Astrocyte of the cerebellum (primary cell): ENCODE results near the gene CYTH1.

Source experiments
- DNase-seq: peaks from one replicate; pipeline ENCODE4 v3.0.0-alpha.2; 2011; ENCODE audit warnings: low read depth
- H3K4me3 ChIP-seq: 2 replicates; pipeline ENCODE4 v1.5.1; 2011; ENCODE audit warnings: mild to moderate bottlenecking, low read depth, low read length, moderate library complexity
- in situ Hi-C: cut with HindIII; loops from 2 replicates; pipeline ENCODE4 v1.10.0; 2017; ENCODE audit warnings: low sequenced_read_pairs
- TF ChIP-seq, protein P1 (sequence below): IDR thresholded peaks from 2 replicates; pipeline ENCODE4 v1.5.1; 2012; ENCODE audit warnings: low read length, low read depth, moderate library complexity, mild to moderate bottlenecking; ENCODE audit errors: missing control alignments

CYTH1 gene

DNA sequence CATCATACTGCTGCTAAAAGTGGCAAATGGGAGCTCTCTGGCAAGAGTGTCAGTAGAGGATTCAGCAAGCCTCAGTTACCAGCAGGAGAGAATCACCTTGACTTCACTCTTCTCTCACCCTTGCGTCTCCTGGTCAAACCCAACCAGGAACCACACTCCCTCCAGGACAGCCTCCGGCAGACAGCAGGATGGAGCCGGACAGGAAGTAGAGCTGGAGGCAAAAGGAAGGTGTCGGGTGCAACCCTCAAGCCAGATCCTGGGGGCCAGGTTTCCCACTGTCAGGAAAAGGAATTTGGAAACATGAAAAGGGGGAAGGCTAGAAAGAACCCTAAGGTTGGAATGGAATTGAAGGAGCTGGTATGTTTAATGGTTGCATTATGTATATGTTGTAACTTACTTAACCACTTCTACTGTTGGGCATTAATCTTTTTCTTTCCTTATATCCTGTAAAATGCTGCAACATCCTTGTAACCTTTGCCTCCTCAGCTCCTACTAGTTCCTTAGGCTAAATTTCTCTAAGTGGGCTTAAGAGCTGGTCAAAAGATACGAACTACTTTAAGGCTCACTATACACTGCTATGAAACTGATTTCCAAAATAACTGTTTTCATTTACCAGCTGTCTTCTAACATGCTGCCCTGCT is 40.3 kb downstream of the CYTH1 start:
- H3K4me3 ChIP-seq, result no peak overlapping the region
- TF ChIP-seq, protein P1, sequence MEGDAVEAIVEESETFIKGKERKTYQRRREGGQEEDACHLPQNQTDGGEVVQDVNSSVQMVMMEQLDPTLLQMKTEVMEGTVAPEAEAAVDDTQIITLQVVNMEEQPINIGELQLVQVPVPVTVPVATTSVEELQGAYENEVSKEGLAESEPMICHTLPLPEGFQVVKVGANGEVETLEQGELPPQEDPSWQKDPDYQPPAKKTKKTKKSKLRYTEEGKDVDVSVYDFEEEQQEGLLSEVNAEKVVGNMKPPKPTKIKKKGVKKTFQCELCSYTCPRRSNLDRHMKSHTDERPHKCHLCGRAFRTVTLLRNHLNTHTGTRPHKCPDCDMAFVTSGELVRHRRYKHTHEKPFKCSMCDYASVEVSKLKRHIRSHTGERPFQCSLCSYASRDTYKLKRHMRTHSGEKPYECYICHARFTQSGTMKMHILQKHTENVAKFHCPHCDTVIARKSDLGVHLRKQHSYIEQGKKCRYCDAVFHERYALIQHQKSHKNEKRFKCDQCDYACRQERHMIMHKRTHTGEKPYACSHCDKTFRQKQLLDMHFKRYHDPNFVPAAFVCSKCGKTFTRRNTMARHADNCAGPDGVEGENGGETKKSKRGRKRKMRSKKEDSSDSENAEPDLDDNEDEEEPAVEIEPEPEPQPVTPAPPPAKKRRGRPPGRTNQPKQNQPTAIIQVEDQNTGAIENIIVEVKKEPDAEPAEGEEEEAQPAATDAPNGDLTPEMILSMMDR, result no peak
- no peak for DNase-seq
- in situ Hi-C loops, result no loop called here

DNA sequence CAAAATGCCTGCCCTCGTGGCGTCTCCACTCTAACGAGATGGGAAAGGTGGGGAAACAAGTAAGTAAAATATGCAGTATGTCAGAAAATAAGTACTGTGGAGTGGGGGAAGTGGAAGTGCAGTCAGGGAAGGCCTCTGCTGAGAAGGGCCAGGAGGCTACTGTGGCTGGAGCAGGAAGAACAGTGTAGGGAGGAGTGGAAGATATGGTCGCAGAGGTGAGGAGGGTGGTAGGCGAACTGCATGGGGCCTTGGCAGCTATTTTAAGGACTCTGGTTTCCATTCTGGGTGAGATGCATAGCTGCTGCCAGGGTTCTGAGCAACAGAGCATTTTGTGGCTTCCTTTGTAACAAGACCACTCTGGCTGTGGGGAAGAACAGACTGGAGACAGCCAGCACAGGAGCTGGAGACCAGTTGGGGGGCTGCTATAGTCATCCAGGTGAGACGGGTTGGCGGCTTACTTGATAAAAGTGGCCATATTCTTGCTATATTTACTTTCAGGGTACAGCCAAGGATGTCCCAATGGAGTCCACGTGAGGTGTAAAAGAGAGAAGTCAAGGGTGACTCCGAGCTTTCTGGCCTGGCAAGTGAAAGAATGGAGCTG is 42.6 kb downstream of the CYTH1 start:
- TF ChIP-seq, protein P1, result no peak
- DNase-seq, result peak; percentile 19
- in situ Hi-C loops, result no loop called here
- H3K4me3 ChIP-seq, result no peak overlapping the region

DNA sequence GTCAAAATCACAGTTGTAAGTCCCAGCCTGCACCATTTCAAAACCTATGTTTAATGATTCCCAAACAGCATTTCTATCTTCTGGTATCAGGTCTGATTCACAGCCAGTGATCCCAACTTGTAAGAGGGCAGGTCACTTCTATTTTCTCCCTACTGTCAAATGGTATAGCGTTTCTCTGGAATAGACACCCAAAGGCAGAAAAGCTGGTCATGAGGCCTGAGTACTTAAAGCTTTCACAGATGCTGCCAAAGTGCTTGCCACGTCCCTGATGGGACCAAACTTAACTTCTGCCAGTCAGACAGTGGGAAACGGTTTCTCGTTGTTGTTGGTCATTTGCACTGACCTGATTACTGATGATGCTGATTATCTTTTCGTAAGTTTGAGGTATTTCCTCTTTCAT is 43.4 kb downstream of the CYTH1 start:
- no peak overlapping the region for H3K4me3 ChIP-seq
- in situ Hi-C loops, result no loop called here

DNA sequence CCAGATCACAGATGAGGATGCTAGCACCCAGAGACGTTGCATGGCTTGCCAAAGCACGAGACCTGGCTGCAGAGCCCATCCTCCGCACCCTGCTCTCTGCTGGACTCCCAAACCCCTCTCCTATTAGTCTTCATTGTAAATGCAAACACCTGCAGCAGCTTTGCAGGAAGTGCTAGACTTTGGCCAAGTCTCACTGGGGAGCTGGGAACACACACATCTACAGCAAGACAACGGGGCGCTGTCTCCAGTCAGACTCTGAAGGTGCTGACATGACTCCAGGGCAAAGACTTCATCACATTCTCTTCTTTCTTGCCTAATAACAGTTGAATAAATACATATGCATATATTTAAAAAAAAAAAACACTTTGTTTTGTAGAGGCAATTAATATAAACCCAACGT is 43.8 kb downstream of the CYTH1 start:
- TF ChIP-seq, protein P1, result no peak
- in situ Hi-C loops, result no loop called here
- no peak for DNase-seq
- H3K4me3 ChIP-seq, result no peak overlapping the region

More for the DNA sequence above, 43.4 kb downstream of the CYTH1 start:
- TF ChIP-seq, protein P1, result no peak
- no peak for DNase-seq

DNA sequence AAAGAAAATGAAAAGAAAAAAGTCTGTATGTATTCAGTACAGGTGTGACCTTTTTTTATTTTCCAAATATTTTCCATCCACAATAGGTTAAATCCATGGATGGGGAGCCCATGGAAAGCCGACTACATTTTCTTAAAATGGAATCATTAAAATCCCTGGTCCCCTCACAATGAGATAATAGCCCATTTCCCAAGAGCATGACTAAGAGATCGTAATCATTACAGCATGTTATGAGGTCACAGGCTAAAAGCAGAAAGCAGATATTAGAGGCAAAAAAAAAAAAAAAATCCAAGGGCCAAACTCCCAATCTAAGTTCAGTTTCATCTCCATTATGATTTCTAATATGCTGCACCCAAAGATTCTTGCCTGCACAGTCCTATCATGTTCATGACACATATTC is 44.7 kb downstream of the CYTH1 start:
- TF ChIP-seq, protein P1, result no peak
- H3K4me3 ChIP-seq, result no peak overlapping the region
- in situ Hi-C loops, result no loop called here
- DNase-seq, result no peak

DNA sequence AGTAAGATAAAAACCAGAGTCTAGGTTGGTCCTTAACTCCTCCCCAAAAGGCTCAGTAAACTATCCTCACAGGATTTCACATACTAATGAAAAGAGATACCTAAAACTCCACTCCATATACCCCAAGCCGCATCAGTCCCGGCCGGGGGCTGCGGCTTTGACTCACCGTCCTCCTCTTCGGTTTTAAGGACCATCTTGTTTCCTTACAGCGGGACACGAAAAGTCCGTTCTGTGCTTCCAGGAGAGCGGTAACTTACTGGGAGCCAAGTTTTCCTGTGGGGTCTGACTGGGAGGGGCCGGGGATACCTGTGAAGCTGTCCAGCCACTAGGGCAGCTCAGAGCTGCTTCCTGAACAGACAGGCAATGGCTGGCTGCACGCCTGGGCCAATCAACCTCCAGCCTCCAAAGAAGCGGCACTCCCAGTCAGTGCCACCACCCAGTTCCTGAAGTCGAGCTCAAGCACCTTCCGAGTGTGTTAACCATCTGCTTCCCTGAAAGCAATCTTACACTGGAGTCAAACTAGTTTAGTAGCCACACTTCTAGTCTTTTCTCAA is 45.5 kb downstream of the CYTH1 start:
- DNase-seq, result no peak
- in situ Hi-C loops, result no loop called here
- TF ChIP-seq, protein P1, result no peak
- no peak overlapping the region for H3K4me3 ChIP-seq
